ENCODE results near the gene ENTPD3. TPM values are rescaled to one million over a fixed set of nuclear protein-coding genes. Genes with fewer than 3 reads are reported as not detected.

The ENTPD3 gene
- polyA plus RNA-seq, 1 donor (not counting 4 experiments of a cell fraction or from before 2014, with no cell fraction given): 12.9 TPM

DNA sequence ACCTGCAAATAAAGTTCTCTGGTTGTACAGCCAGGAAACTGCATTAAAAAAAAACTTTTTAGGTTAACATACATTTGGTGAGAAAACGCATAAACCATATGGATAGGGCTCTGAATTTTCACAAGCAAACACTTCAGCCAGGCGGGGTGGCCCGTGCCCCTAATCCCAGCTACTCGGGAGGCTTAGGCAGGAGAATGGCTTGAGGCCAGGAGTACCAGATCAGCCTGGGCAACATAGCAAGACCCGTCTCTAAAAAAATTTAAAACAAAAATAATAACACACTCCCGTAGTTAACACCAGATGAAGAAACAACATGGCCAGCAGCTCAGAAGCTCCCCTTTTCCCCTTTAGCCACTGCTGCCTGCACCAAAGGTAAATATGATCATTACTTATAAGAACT lies 66.9 kb downstream of the ENTPD3 start:
- Histone ChIP-seq H2AFZ (ENCODE audit: control insufficient read depth, low read length) (no peak overlapping the region), H3K27me3 (ENCODE audit: control insufficient read depth, extremely low read depth, insufficient read depth, low read length) (no peaks in the 10 kb centered on the region), H4K20me1 (ENCODE audit: control insufficient read depth, extremely low read depth, insufficient read depth, low read length) (peaks cover 5% of the 10 kb centered on the region), H3K27ac (ENCODE audit: control insufficient read depth, insufficient read depth, low read length) (peak overlapping the region; percentile 70), H3K9me3 (ENCODE audit: control insufficient read depth, low read depth, low read length) (no peaks in the 10 kb centered on the region), H3K4me1 (ENCODE audit: control insufficient read depth, extremely low read depth, insufficient read depth, low read length) (peaks cover 25% of the 10 kb centered on the region), H3K4me3 (ENCODE audit: control insufficient read depth in 2 of 3, extremely low read depth in 1 of 3, insufficient read depth in 2 of 3, low read depth in 1 of 3, low read length in 3 of 3) (peak overlapping the region; percentile 74 to 82 (median 80)), H3K9me1 (ENCODE audit: control insufficient read depth, extremely low read depth, insufficient read depth, low read length) (no peaks in the 10 kb centered on the region), H3K9ac (ENCODE audit: control insufficient read depth, extremely low read depth, insufficient read depth, low read length) (peak overlapping the region; percentile 79), H3K36me3 (ENCODE audit: control insufficient read depth in 2 of 2, extremely low read depth in 1 of 2, insufficient read depth in 2 of 2, low read length in 2 of 2) (peaks cover 7 to 10% of the 10 kb centered on the region in 2 experiments), H3K79me2 (ENCODE audit: control insufficient read depth, insufficient read depth, low read length) (peaks cover 18% of the 10 kb centered on the region), H3K4me2 (ENCODE audit: control insufficient read depth, extremely low read depth, insufficient read depth, low read depth, low read length) (peak overlapping the region; percentile 96)
- no peak for DNase-seq (ENCODE audit: low read depth, low spot score)
- no peak for FAIRE-seq
- dilution Hi-C loops (cut with MboI; ENCODE audit: extremely low pct_ligation_motif_present, low sequenced_read_pairs): no loop called here
- TF ChIP-seq EZH2 (IDR thresholded peaks at IDR 0.05; ENCODE audit: low read length) (no peak), CTCF (optimal IDR thresholded peaks at IDR 0.05 in 1 of 3, IDR thresholded peaks at IDR 0.05 in 1 of 3, conservative IDR thresholded peaks at IDR 0.05 in 1 of 3; ENCODE audit: extremely low read depth in 1 of 3, insufficient read depth in 2 of 3, low read length in 3 of 3) (no peak)

- Histone ChIP-seq H4K20me1 (ENCODE audit: control insufficient read depth, extremely low read depth, insufficient read depth, low read length) (peaks cover 13% of the 10 kb centered on the region), H3K36me3 (ENCODE audit: control insufficient read depth in 2 of 2, extremely low read depth in 1 of 2, insufficient read depth in 2 of 2, low read length in 2 of 2) (peaks cover 13 to 16% of the 10 kb centered on the region in 2 experiments), H2AFZ (ENCODE audit: control insufficient read depth, low read length) (no peak overlapping the region), H3K9me1 (ENCODE audit: control insufficient read depth, extremely low read depth, insufficient read depth, low read length) (no peaks in the 10 kb centered on the region), H3K79me2 (ENCODE audit: control insufficient read depth, insufficient read depth, low read length) (peaks cover 29% of the 10 kb centered on the region), H3K27me3 (ENCODE audit: control insufficient read depth, extremely low read depth, insufficient read depth, low read length) (no peaks in the 10 kb centered on the region), H3K4me3 (ENCODE audit: control insufficient read depth in 2 of 3, extremely low read depth in 1 of 3, insufficient read depth in 2 of 3, low read depth in 1 of 3, low read length in 3 of 3) (no peak overlapping the region), H3K9me3 (ENCODE audit: control insufficient read depth, low read depth, low read length) (no peaks in the 10 kb centered on the region), H3K27ac (ENCODE audit: control insufficient read depth, insufficient read depth, low read length) (no peak overlapping the region), H3K9ac (ENCODE audit: control insufficient read depth, extremely low read depth, insufficient read depth, low read length) (no peak overlapping the region), H3K4me2 (ENCODE audit: control insufficient read depth, extremely low read depth, insufficient read depth, low read depth, low read length) (no peak overlapping the region), H3K4me1 (ENCODE audit: control insufficient read depth, extremely low read depth, insufficient read depth, low read length) (peaks cover 22% of the 10 kb centered on the region)
- DNase-seq (ENCODE audit: low read depth, low spot score) (no peak), FAIRE-seq (no peak)
- dilution Hi-C loops (cut with MboI; ENCODE audit: extremely low pct_ligation_motif_present, low sequenced_read_pairs): no loop called here
- TF ChIP-seq EZH2 (IDR thresholded peaks at IDR 0.05; ENCODE audit: low read length): no peak
- no peak for TF ChIP-seq CTCF (optimal IDR thresholded peaks at IDR 0.05 in 1 of 3, IDR thresholded peaks at IDR 0.05 in 1 of 3, conservative IDR thresholded peaks at IDR 0.05 in 1 of 3; ENCODE audit: extremely low read depth in 1 of 3, insufficient read depth in 2 of 3, low read length in 3 of 3)
These were observed 68.3 kb downstream of the ENTPD3 start for GRCh38 chr3:40455328-40455727.

Data from keratinocyte (primary cell).